Measurements from ENCODE around the gene MYH11.

GRCh38 chr16:15770107-15770506 lies 86.7 kb downstream of the MYH11 start:
- TF ChIP-seq CTCF (IDR thresholded peaks at IDR 0.05) (no peak), POLR2A (IDR thresholded peaks at IDR 0.05) (no peak)

Data from thyroid gland (tissue), 4 donors.